C4-2B (cell line): ENCODE measurements around the gene TEX2.
A peak's percentile ranks its signal among the peaks of the same experiment; 100 is the strongest.

Source experiments
- ZFX ChIP-seq: fragments of 450-650 bp; IDR thresholded peaks from 2 replicates; pipeline ENCODE4 v1.6.1; 2017
- TF ChIP-seq, protein P1 (sequence below): fragments of 450-650 bp; conservative IDR thresholded peaks from 2 replicates; pipeline ENCODE4 v1.5.1; 2017; ENCODE audit warnings: mild to moderate bottlenecking

DNA sequence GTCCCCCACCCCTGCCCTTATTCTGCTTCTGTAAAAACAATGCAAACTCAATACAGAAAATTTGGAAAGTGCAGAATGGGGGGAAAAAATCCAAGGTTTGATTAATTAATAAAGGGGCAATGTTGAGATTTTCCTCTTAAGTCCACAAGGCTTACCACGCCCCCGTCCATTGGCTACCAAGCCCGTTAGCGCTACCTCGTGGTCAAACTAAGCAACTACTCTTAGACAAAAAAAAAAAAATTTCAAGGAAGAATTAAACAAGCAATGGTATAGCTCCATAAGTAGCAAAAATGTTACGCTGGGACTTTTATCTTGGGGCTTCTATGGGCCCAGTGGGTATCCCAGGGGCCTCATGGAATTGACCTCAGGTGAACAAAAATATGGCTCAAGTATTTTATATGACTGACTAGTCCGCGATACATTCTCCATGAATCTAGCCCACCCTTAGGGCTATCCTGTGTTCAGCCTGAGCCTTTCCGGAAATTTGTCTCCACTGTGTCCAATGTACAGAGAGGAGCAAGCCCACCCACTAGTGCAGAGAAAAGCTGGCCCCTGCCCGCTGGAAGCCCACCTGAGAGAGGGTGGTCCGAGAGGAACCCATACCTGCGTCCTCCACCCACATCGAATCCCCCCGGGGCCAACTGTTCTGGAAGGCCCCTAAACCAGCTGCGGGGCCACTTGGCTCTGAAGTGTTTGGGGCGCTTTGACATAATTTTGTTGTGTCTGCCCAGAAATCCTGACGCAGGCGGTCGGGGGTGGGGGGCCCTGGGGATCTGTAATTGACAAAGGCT lies 19.1 kb upstream of the TEX2 start:
- TF ChIP-seq, protein P1, sequence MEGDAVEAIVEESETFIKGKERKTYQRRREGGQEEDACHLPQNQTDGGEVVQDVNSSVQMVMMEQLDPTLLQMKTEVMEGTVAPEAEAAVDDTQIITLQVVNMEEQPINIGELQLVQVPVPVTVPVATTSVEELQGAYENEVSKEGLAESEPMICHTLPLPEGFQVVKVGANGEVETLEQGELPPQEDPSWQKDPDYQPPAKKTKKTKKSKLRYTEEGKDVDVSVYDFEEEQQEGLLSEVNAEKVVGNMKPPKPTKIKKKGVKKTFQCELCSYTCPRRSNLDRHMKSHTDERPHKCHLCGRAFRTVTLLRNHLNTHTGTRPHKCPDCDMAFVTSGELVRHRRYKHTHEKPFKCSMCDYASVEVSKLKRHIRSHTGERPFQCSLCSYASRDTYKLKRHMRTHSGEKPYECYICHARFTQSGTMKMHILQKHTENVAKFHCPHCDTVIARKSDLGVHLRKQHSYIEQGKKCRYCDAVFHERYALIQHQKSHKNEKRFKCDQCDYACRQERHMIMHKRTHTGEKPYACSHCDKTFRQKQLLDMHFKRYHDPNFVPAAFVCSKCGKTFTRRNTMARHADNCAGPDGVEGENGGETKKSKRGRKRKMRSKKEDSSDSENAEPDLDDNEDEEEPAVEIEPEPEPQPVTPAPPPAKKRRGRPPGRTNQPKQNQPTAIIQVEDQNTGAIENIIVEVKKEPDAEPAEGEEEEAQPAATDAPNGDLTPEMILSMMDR, result peak; percentile 94
- TF ChIP-seq ZFX, result no peak
